GM18861 (cell line): ENCODE results near the gene ACTR1B.
"Not testable (repeated sequence)": the region's sequence is repeated elsewhere in the genome, so short reads cannot be mapped to it uniquely, and the experiment has no call there.

Experiments used
- ATAC-seq: cut with Tn5 transposase; IDR thresholded peaks from one replicate; pipeline ENCODE4 v1.9.1; 2021; ENCODE audit not compliant: unreplicated experiment

The ACTR1B gene

DNA sequence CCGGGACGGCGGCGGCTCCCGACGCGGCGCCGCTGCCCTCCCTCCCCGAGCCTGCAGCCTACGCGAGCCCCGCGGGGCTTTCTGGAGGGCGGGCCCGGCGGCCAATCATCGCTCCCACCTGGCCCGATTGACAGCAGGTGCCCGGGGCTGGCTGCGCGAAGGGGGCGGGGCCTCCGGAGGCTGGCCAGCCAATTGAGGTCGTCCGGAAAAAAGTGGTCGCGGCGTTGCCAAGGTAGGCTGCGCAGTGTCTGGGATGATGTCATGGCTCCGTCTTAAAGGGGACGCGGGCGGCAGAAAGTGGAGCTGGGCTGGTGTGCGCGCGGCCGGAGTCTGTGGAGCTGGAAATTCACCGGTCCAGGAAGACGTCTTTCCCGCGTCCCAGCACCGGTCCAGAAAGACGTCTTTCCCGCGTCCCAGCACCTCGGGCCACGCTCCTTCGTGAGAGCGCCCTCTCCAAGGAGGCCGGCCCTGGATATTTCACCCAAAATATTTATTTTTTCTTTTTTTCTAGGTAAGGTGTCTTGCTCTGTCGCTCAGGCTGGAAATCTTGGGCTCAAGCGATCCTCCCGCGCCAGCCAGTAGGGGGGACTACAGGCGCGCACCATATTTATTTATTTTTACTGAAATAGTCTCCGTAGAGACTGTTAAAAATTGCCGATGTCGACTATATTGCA is at the start of gene ACTR1B:
ACTR1B (minus strand) TSS at position 83 of the 674 bp plus-strand sequence. CDS start 154 bp downstream, outside the sequence.
- peak; percentile 90 for ATAC-seq

- no peak for ATAC-seq
These were observed 49.0 kb upstream of the ACTR1B start for GRCh38 chr2:97712693-97713295.

DNA sequence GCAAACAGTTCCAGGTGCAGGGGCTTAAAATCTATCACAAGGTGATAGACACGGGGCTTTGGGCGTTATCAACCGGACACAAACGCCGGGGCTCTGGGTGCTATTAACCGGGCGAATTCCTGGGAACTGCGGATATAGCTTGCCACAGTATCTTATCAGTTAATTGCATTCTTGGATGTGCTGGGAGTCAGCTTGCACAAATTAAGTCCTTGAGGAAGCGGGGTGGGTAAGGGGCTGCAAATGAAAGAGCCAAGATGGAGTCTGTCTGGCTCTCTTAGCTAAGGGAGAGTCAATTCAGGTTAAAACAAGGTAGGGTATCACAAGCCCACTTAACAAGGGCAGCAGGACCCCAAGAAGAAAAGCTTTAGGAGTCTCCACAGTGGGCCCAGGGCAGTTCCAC is 48.3 kb upstream of the ACTR1B start:
- not testable (repeated sequence) for ATAC-seq

- no peak for ATAC-seq
These were observed 47.5 kb upstream of the ACTR1B start for GRCh38 chr2:97711394-97711711.

DNA sequence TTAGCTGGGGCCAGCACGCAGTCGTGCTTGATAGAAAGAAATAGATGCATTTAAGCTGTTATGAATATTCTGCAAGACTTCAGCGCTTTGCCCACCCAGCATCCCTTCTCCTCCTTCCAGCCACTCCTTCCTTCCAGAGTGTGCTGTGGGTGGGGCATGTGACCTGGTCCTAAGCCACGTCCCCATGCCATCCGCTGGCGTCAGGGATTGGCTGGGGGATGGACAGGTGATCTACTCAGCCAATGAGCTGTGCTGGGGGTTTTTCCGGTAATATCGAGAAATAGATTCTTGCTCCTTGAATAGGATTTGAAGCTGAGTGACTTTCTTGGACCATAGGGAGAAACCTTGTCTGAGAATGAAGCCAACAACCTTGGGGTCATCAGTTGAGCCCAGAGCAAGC is 44.8 kb upstream of the ACTR1B start:
- no peak for ATAC-seq

- no peak for ATAC-seq
These were observed 44.2 kb upstream of the ACTR1B start for GRCh38 chr2:97708048-97708380.

DNA sequence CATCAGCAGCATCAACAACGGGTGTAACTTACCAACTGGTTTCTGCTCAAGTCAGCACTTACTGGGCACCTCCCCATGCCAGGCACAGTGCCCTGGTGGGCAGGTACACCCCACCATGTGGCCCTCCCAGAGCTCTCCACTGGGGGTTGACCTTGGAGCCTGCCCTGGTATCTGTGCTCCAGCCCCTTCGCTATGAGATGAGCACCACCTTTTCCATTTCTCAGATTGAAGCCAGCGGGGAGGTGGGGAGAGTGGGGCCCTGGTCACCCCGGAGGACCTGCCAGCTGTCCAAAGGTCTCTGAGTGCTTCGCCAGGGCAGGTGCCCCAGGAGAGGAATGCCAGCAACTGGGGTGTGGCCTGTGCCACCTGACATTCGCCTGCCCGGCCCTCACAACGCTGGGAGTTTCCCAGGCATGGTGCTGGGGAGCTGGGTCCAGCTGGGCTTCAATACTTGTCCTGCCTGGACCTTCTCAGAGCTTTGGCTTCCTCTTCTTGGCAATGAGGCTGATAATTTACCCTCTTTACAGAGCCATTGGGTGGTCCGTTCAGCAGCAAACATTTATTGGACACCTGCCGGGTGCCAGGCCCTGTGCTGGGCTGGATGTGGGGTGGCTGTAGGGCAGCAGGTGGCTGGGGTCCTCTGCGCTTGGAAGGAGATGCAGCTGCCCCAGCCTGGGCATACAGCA is 43.7 kb upstream of the ACTR1B start:
- no peak for ATAC-seq

GRCh38 chr2:97706708-97707345 is 43.0 kb upstream of the ACTR1B start:
- no peak for ATAC-seq

DNA sequence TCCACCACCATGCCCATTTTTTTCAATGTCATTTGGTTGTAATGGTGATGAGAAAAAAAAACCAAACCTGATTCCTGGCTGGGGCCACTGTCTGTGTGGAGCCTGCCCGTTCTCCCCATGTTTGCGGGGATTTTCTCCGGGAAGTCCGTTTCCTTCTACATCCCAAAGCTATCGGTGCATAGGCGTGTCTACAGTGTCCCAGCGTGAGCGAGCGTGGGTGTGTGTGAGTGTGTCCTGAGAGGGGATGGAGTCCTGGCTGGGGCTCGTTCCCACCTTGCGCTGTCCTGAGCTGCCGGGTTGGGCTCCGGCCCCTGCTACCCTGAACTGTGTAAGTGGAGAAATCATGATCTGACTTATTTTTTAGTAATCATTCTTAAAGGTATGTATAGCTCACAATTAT is 42.3 kb upstream of the ACTR1B start:
- no peak for ATAC-seq

DNA sequence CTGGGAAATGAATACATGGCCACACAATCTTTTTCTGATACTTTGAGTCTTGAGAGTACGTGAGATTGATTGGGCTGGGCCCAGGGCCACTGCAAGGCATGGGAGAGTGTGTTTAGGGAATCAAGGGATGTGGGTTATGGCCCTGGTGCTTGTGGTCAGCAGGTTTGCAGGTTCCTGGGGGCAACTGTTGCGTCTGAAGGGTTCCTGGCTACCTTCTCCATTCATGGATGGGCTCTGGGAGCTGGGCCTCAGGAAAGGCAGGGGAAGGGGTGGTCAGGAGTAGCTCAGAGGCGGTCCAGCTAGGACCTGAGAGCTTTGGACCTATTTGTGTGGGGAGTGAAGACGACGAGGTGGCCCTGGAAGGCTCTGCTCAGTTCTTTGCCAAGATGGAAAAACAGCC is 41.1 kb upstream of the ACTR1B start:
- no peak for ATAC-seq

GRCh38 chr2:97703741-97704140 is 39.9 kb upstream of the ACTR1B start:
- no peak for ATAC-seq

DNA sequence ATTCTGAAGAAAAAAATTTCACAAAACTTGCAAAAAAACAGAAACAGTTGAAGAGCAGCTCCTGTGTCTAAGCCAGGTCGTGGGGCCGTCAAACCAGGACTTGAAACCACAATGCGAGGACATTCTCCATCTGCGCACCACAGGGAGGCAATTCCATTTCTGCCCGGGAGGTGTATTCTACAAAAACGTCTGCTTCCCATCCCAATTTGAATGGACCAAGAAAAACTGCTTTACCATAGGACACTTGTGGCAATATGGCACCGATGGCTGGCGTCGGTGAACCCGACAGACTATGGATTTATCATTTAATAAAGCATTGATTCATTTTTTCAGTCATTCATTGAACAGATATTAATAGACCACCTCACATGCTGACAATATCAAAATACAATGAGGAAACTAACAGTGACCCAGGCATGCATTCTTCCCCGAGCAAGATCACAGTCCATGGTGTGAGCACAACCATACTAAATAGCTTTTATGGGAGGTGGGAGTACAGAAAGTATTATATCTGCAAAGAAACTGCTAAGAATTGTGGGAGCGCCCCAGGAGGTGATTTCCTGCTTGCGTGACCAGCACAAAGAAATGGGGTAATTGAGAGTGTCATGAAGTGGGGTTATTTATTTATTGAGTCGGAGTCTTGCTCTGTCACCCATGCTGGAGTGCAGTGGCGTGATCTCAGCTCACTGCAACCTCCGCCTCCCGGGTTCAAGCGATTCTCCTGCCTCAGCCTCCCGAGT is 39.1 kb upstream of the ACTR1B start:
- no peak for ATAC-seq

GRCh38 chr2:97701851-97702465 is 38.1 kb upstream of the ACTR1B start:
- no peak for ATAC-seq

DNA sequence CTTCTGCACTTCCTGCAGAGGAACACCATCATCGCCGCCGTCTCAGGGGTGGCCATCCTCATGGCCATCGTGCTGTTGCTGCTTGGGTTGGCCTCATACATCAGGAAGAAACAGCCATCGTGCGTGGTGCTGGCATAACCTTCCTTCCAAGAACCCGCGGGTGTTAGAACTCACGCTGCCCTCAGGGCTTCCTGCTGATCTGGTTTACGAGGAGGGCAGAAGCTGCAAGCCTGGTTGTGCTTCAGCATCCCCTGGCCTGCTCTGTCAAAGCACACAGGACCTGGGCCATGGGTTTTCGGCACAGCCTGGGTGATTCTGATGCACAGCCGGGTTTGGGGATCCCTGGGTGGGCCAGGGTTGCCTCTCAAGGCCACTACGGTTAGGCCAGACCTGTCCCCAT is 37.3 kb upstream of the ACTR1B start:
- ATAC-seq: no peak

DNA sequence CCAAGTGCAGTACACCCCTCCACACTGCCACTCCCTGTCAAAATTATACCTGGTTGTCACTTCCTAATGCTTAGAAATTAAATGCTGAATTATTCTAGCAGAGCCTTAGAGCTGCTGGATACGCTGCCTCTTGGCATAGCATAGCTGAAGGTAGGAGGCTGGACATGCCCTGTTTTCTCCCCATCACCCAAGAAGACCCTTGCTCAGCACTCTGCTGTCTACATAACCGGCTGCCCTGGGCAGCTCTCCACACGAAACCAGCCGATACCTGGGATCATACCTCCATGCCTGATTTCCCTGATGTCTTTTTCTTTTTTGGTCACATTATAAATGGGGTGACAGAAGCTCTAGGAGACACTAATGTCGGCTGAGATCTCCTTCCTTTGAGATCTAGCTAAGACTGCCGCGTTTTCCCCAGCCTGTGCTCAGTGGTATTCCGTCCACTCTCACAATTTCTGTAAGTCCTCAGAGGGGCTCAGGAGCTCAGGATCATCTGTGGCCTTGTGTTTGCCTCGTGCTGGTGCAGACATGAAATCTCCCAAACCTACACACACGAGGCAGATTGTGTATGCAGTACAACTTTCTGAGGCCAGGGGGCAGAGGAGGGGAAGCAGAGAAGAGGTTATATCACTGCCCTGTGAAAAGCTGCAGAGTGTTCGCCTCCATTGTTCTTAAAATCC is 36.1 kb upstream of the ACTR1B start:
- ATAC-seq: peak; percentile 48

DNA sequence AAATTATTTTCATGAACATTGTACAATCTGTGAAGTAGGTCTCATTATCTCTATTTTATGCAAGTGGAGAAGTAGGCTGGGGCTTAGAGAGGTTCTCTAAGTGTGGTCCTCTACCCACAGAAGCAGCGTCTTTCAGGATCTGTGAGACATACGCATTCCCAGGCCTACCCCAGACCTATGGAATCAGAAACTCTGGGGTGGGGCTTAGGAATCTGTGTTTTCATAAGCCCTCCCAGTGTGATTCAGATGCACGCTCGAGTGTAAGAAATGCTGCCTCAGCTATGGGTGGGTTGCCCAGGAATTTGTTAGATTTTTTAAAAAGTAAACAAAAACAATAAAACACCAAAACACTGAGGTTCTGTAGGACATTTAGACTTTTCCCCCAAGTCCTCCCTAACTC is 34.7 kb upstream of the ACTR1B start:
- no peak for ATAC-seq

DNA sequence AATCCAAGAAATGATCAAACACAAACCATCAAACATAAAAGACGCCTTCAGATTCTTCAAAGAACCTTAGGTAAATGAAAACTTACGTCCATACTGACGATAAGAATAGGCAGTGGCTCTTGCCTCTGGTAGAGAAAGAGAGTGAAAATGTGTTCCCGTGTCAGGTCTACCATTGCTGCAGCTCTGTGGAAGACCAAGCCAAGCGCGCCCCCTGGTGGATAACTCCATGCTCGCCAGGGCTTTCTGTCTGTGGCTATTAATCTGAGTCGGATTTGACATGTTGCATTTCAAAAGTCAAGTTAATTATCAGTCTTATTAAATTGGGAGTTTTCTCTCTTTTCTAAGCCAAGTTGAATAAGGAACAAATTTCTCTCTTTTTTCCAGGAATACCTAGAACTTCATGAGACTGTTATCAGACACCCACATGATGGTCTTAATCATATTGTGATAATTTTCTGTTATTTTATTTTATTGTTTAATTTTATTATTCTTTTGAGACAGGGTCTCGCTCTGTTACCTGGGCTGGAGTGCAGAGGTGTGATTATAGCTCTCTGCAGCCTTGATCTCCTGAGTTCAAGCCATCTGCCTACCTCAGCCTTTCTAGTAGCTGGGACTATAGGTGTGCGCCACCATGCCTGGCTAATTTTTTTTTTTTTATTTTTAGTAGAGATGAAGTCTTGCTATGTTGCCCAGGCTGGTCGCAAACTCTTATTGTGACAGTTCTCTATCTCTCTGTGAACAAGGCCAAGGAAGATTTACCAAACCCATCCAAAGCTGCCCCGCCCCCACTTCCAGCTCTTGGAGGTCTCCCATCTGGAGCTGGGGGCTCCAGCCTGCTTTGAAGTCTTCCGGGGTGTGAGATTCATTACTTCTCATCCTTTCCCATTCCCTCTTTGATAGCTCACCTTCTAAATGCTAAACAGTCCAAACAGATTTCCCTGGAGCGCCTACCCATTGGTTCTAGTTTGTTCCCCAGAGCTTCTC is 33.7 kb upstream of the ACTR1B start:
- no peak for ATAC-seq

GRCh38 chr2:97695744-97696143 is 31.9 kb upstream of the ACTR1B start:
- no peak for ATAC-seq

DNA sequence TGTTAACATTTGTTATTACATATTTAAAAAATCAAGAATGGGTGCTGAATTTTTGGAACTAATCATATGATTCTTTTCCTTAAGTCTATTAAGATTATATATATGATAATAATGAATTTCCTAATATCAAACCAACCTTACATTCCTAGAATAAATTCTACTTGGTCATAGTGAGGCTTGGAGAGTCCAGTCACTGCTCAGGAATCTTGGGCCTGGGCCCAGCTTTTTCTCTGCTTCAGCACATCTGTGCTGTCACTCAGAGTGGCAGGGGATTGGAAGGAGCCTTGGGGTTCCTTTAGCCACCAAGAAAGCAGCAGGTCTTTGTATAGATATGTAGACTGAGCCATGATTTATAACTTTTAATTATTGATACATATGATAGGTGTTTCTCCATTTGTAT is 29.6 kb upstream of the ACTR1B start:
- no peak for ATAC-seq
